Loucy (cell line): Measurements from ENCODE around the gene PROSER1.

ENCODE experiments used
- CTCF ChIP-seq: fragments of 200-600 bp; sonication (generic); conservative IDR thresholded peaks from 2 replicates; pipeline ENCODE4 v1.5.1; 2014; ENCODE audit warnings: mild to moderate bottlenecking, antibody characterized with exemption, low read length
- EZH2phosphoT487 ChIP-seq: fragments of 200-600 bp; IDR thresholded peaks from 2 replicates; pipeline ENCODE4 v1.6.1; 2018; ENCODE audit warnings: antibody characterized with exemption, mild to moderate bottlenecking, moderate library complexity, borderline replicate concordance

GRCh38 chr13:39038569-39039030 is 711 bp upstream of the PROSER1 start:
- TF ChIP-seq CTCF (no peak), EZH2phosphoT487 (no peak)
